Ovary (tissue), 3 donors: ENCODE data around the gene VWA3B.

Experiments
- EP300 ChIP-seq: sonication (generic); formaldehyde crosslinking; IDR thresholded peaks from one replicate; pipeline ENCODE4 v1.6.1; 2017; ENCODE audit warnings: antibody characterized with exemption
- POLR2A ChIP-seq: fragments of 450-650 bp; IDR thresholded peaks from one replicate; pipeline ENCODE4 v1.6.1; 2017; ENCODE audit warnings: antibody characterized with exemption, mild to moderate bottlenecking, moderate library complexity
- TF ChIP-seq, protein P1 (sequence below), 3 donors: fragments of 450-650 bp in 2 of 3; fragments of 200-600 bp in 1 of 3; IDR thresholded peaks; one replicate each; pipeline versions ENCODE4 v1.5.1 to v1.8.0; 2016 to 2022; ENCODE audit warnings: antibody characterized with exemption in 3 of 3, mild to moderate bottlenecking in 1 of 3
- donor health status: DM: no; HTN: no; CAD: no.

DNA sequence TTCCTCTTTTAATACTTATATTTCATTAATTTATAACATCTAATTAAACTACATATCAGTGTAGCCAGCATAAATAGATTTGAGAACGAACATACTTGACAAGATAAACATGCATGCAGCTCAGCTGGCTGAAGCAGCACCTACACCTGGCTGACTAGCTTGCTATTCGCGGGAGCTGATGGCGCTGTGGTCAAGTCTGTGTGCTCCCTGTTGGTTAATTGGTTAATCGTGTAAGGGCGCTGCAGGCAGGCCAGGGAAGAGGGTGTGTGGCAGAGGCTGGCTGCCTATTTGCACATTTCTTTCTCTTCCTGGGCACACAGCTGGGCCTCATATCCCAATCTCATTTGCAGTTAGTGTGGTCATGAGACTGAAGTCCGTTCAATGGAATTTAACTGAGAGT, 14.5 kb upstream of the VWA3B start:
- TF ChIP-seq, protein P1, sequence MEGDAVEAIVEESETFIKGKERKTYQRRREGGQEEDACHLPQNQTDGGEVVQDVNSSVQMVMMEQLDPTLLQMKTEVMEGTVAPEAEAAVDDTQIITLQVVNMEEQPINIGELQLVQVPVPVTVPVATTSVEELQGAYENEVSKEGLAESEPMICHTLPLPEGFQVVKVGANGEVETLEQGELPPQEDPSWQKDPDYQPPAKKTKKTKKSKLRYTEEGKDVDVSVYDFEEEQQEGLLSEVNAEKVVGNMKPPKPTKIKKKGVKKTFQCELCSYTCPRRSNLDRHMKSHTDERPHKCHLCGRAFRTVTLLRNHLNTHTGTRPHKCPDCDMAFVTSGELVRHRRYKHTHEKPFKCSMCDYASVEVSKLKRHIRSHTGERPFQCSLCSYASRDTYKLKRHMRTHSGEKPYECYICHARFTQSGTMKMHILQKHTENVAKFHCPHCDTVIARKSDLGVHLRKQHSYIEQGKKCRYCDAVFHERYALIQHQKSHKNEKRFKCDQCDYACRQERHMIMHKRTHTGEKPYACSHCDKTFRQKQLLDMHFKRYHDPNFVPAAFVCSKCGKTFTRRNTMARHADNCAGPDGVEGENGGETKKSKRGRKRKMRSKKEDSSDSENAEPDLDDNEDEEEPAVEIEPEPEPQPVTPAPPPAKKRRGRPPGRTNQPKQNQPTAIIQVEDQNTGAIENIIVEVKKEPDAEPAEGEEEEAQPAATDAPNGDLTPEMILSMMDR (IDR thresholded peaks at IDR 0.05) = no peak
- TF ChIP-seq POLR2A (no peak), EP300 (no peak)
